ENCODE results near the gene OCA2.

The OCA2 gene

GRCh38 chr15:27845535-27846369 lies 253.4 kb downstream of the OCA2 start:
- no peak for TF ChIP-seq CTCF (IDR thresholded peaks at IDR 0.05)

GRCh38 chr15:27844018-27844666 lies 255.0 kb downstream of the OCA2 start:
- TF ChIP-seq CTCF (IDR thresholded peaks at IDR 0.05) = no peak

GRCh38 chr15:27843146-27843545 lies 256.0 kb downstream of the OCA2 start:
- TF ChIP-seq CTCF (IDR thresholded peaks at IDR 0.05) = no peak

- TF ChIP-seq CTCF (IDR thresholded peaks at IDR 0.05) = no peak
Observed at GRCh38 chr15:27842526-27842925, 256.6 kb downstream of the OCA2 start.

GRCh38 chr15:27835233-27835939 lies 263.7 kb downstream of the OCA2 start:
- no peak for TF ChIP-seq CTCF (IDR thresholded peaks at IDR 0.05)

GRCh38 chr15:27834684-27835083 lies 264.4 kb downstream of the OCA2 start:
- TF ChIP-seq CTCF (IDR thresholded peaks at IDR 0.05) = no peak

- no peak for TF ChIP-seq CTCF (IDR thresholded peaks at IDR 0.05)
Observed at GRCh38 chr15:27833974-27834373, 265.1 kb downstream of the OCA2 start.
